ENCODE measurements around the gene CSRP2.

DNA sequence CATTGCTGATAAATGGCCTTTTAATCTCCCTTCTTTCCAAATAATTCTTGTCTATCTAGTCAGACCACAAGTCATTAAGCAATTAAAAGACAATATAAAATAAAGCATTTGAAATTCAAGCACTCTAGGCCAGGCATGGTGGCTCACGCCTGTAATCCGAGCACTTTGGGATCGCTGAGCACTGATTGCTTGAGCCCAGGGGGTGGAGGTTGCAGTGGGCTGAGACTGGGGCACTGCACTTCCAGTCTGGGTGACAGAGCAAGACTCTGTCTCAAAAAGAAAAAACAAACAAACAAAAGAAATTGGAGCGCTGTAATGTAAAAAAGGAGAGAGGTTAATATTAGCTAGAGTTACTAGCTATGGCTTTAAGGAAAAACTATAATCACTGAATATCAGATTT is 30.5 kb upstream of the CSRP2 start:
- TF ChIP-seq, protein P1, sequence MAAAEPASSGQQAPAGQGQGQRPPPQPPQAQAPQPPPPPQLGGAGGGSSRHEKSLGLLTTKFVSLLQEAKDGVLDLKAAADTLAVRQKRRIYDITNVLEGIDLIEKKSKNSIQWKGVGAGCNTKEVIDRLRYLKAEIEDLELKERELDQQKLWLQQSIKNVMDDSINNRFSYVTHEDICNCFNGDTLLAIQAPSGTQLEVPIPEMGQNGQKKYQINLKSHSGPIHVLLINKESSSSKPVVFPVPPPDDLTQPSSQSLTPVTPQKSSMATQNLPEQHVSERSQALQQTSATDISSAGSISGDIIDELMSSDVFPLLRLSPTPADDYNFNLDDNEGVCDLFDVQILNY (CRISPR knock-in tag; IDR thresholded peaks at IDR 0.05): no peak
- TF ChIP-seq, protein P2, sequence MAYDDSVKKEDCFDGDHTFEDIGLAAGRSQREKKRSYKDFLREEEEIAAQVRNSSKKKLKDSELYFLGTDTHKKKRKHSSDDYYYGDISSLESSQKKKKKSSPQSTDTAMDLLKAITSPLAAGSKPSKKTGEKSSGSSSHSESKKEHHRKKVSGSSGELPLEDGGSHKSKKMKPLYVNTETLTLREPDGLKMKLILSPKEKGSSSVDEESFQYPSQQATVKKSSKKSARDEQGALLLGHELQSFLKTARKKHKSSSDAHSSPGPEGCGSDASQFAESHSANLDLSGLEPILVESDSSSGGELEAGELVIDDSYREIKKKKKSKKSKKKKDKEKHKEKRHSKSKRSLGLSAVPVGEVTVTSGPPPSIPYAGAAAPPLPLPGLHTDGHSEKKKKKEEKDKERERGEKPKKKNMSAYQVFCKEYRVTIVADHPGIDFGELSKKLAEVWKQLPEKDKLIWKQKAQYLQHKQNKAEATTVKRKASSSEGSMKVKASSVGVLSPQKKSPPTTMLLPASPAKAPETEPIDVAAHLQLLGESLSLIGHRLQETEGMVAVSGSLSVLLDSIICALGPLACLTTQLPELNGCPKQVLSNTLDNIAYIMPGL (CRISPR knock-in tag; IDR thresholded peaks at IDR 0.05): no peak
- TF ChIP-seq USF2 (CRISPR knock-in tag; IDR thresholded peaks at IDR 0.05) (no peak), MAX (CRISPR knock-in tag; IDR thresholded peaks at IDR 0.05) (no peak), ZBTB43 (CRISPR knock-in tag; IDR thresholded peaks at IDR 0.05) (no peak), NR3C1 (CRISPR knock-in tag; conservative IDR thresholded peaks at IDR 0.05; ENCODE audit: low read depth) (no peak)
- TF ChIP-seq, protein P3, sequence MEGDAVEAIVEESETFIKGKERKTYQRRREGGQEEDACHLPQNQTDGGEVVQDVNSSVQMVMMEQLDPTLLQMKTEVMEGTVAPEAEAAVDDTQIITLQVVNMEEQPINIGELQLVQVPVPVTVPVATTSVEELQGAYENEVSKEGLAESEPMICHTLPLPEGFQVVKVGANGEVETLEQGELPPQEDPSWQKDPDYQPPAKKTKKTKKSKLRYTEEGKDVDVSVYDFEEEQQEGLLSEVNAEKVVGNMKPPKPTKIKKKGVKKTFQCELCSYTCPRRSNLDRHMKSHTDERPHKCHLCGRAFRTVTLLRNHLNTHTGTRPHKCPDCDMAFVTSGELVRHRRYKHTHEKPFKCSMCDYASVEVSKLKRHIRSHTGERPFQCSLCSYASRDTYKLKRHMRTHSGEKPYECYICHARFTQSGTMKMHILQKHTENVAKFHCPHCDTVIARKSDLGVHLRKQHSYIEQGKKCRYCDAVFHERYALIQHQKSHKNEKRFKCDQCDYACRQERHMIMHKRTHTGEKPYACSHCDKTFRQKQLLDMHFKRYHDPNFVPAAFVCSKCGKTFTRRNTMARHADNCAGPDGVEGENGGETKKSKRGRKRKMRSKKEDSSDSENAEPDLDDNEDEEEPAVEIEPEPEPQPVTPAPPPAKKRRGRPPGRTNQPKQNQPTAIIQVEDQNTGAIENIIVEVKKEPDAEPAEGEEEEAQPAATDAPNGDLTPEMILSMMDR (IDR thresholded peaks at IDR 0.05): no peak
- TF ChIP-seq, protein P4, sequence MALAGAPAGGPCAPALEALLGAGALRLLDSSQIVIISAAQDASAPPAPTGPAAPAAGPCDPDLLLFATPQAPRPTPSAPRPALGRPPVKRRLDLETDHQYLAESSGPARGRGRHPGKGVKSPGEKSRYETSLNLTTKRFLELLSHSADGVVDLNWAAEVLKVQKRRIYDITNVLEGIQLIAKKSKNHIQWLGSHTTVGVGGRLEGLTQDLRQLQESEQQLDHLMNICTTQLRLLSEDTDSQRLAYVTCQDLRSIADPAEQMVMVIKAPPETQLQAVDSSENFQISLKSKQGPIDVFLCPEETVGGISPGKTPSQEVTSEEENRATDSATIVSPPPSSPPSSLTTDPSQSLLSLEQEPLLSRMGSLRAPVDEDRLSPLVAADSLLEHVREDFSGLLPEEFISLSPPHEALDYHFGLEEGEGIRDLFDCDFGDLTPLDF (CRISPR knock-in tag; IDR thresholded peaks at IDR 0.05): no peak

All from WTC11 (cell line).